HG02884 (cell line): ENCODE data around the gene TAX1BP1.

Experiments
- ATAC-seq: cut with Tn5 transposase; IDR thresholded peaks from one replicate; pipeline ENCODE4 v1.9.1; 2021; ENCODE audit warnings: mild to moderate bottlenecking, moderate library complexity; ENCODE audit not compliant: unreplicated experiment

Gene TAX1BP1

DNA sequence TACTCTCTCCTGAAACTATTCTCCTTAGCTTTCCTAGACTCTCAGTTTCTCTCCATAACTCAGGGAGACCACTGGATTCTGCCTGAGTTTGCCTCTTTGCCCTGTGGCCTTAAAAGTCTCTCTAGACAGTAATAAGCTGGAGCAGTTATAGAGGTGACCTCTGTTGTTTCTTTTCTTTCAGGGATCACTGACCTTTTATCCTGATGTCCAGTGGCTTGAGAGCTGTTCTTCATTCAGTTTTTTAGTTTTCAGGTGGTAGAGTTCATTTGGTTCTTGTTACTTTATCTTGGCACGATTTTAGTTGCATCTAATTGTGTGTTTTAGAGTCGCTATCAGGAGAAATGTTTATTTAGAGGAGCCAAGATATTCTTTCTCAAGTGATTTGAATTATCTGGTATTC, 37.7 kb downstream of the TAX1BP1 start:
- no peak for ATAC-seq

DNA sequence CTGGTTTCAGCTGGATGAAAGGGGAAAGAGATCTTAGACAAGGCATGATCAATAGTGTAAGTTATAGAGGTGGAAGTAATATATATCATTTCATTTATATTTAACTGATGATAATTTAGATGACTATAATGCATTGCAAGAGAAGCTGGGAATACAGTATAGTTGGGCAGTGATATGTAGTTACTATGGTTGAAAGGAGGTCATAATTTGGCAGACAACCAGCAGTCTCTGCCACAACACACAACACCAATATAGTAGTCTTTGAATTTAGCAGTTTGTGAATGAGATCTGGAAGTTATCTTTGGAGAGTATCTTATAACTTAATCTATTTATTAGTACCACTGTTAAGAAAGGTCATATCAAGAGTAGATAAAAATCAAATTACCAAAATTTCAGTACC, 39.9 kb downstream of the TAX1BP1 start:
- no peak for ATAC-seq

GRCh38 chr7:27781188-27781587, 41.2 kb downstream of the TAX1BP1 start:
- ATAC-seq, result no peak

DNA sequence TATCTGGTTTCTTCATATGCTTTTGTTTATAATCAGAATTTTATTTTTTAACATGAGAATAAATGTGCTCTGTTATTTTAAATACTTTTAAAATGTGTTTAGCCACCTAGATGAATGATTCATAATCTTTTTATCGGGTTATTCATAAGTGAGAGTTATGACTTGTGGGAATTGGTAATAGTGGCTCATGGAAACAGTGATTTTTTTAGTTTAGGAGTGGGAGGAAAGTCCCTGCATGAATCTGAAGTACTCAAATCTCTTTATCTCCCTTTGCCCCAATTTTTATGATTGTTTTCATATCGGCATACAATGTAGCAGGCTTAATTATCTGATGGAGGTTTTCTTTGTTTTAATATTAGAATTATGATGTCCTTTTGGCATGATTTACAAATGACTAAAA, 42.9 kb downstream of the TAX1BP1 start:
- ATAC-seq, result no peak

DNA sequence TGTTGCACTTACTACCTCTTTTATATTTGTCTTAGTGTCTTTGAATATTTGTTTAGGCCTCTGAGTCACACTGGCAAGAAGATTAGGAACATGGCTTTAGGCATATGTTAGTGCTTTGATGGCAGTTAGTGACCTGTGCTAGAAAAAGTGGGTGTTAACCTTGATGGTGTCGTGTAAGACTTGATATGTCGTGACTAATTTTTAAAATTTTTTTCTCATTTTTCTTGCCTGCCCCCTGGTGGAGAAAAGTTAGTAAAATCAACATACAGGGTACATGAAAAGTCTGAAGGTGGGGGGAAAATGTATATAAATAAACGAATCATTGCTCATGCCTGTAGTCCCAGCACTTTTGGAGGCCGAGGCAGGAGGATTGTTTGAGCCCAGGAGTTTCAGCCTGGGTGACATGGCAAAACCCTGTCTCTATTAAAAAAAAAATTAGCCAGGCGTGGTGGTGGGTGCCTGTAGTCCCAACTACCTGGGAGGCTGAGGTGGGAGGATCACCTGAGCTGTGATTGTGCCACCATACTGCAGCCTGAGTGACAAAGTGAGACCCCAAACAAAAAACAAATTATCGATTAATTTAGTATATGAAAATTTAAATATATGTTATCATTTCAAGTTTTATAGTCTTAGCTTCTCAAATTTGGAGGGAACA, 44.6 kb downstream of the TAX1BP1 start:
- no peak for ATAC-seq

DNA sequence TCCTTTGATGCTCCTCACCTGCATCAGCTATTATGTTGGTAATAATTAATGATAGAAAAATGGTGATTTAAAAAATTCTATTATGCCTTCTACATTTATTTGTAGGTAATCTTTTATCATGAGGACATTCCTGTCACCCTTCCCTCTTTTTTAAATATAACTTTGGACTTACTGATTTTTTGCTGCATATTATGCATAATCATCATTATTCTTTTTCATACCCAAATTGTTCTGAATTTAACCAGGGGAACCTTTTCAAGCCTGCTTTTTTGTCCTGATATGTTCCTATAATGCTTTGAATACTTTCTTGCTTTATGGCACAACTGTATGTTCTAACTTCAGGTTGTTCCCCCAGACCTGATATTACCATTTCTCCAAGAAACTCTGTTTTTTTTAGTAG, 48.5 kb downstream of the TAX1BP1 start:
- no peak for ATAC-seq

GRCh38 chr7:27793780-27794179, 53.8 kb downstream of the TAX1BP1 start:
- no peak for ATAC-seq

DNA sequence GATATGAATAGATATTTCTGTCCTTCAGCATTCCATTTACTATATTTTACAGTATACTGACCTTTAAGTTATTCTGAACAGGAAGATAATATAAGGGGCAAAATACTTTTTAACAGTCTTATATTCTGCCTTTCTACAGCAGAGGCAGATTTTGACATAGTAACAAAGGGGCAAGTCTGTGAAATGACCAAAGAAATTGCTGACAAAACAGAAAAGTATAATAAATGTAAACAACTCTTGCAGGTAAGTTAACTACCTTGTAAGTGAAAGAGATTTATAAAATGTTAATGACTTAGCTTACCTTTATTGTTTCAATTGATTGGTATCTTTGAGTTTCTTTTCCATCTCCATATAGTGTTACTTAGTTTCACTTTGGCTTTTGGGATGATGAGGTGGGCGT, 56.0 kb downstream of the TAX1BP1 start:
- no peak for ATAC-seq

GRCh38 chr7:27799212-27799611, 59.2 kb downstream of the TAX1BP1 start:
- no peak for ATAC-seq

DNA sequence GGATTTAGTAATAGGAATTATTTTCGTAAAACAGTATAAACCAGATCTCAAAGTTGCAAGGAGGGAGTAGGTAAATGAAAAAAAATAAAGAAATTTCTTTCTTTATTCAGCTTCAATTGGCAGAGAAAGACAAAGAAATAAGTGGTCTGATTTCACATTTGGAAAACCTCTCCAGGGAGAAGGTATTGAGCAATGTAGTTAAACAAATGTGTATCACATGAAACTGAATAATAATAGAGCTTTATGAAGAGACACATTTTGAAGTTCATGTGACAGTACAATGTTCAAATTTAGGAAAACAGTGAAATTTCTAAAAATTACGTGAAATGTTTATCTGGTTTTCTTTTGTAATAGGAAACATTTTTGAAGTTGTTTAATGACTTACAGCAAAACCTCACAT, 63.0 kb downstream of the TAX1BP1 start:
- no peak for ATAC-seq

DNA sequence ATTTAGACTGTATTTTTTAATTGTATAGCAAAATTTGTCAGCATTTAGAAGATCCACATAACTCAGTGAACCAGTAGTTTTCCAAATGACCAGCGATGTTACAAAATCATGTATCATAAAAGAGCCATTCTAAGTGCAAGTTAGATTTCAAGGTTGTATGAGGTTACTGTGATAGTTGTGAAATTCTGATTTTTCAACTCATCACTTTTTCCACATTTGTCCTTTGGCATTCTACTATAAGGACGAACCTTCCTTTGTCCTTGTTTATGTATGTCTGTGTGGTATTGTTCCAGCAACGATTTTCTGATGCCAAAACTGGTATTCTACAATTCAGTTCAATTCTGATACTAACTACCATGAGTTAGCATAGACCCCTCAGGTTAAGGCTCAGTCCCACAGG, 64.2 kb downstream of the TAX1BP1 start:
- no peak for ATAC-seq

DNA sequence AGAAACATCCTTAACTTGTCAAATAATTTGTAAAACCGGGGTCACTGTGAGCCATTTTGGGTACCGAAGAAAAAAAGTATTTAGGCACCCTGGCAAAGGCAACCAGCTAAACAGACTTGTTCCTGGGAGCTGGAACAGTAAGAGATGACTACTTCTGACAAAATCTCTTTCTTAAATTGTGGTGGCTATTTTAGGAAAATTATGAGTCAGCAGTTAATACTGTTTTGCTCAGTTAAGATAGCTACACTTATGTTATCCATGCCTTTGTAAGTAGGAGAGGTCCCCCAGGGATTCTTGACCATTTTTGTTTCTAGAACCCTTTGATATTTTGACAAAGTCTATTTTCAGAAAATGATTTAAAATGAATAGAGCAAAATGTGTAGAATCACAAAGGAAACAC, 68.7 kb downstream of the TAX1BP1 start:
- no peak for ATAC-seq

GRCh38 chr7:27810186-27810585, 70.2 kb downstream of the TAX1BP1 start:
- ATAC-seq, result no peak

GRCh38 chr7:27812706-27813105, 72.7 kb downstream of the TAX1BP1 start:
- ATAC-seq, result no peak

- ATAC-seq, result no peak
Measured at GRCh38 chr7:27822245-27822644, 82.3 kb downstream of the TAX1BP1 start.

- no peak for ATAC-seq
Measured at GRCh38 chr7:27825891-27826290, 85.9 kb downstream of the TAX1BP1 start.

- ATAC-seq, result no peak
Measured at GRCh38 chr7:27826357-27826756, 86.4 kb downstream of the TAX1BP1 start.

DNA sequence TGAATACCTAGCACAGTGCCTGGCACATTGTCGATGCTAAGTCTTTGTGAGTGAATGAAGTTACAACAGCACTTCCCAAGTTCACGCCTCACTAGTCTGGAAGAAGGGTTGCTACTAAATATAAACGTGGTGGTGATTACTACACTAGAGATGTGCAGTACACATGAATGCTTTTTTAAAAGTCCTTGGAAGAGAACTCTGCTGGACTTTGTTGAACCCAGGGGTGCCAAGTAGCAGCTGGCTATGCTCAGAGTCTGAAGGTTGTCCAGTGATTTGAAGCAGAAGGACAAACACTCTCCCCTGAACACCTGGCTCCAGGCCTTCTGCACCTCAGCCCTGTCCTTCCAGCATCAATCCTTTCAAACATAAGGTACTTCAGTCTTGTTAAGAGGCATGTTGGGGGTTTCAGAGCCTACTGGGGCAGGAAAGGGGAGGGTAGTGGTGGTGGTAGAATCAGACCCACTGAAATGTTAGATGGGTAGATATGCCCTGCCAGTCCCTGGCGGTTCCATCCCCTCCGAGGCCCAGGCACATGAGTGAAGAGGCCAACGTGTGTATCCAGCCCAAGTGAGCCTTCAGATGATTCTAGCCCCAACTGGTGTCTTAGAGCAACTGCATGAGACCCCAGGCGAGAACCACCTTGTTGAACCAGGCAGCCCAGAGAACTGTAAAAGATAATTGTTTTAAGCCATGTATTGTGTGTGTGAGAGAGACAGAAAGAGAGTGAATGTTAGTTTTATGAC, 94.4 kb downstream of the TAX1BP1 start:
- no peak for ATAC-seq

- no peak for ATAC-seq
Measured at GRCh38 chr7:27835376-27835775, 95.4 kb downstream of the TAX1BP1 start.

DNA sequence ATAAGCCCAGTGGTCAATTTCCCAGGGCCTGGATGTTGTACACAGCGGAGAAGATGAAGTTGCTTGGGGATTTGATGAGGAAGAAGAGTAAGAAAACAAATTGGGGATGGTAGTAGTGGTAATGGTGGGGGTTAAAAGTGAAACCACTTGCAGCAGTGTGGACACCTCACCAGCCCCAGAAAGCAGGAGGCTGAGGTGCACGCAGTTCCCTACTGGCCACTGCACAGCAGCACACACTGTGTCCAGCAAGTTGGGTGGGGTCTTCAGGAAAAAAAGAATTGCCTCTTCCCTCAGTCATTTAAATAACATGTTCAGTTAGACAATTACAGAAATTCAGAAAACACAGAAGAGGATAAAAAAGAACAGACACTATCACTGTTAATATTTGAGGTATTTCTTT, 96.6 kb downstream of the TAX1BP1 start:
- no peak for ATAC-seq

DNA sequence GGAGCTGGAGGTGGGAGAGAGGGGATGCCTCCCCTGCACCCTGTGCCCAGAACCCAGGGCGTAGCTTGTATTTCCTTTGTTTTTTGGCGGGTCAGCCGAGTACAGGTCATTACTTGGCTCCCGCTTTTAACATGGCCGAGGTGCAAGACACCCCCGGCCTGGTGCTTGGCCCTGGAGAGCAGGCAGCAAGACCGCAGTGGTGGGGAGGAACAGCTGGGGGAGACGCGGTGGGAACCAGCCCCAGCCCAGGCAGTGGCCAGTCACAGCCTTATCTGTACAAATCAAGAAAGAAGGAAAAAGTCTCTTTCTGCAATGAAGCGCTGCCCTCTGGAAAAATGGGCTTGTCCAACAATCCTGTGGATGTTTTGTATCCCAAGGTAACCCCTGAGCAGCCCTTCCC, 99.1 kb downstream of the TAX1BP1 start:
- ATAC-seq, result no peak

- no peak for ATAC-seq
Measured at GRCh38 chr7:27840313-27840712, 100.4 kb downstream of the TAX1BP1 start.
